ENCODE results near the gene SLC12A6. TPM values are rescaled to one million over a fixed set of nuclear protein-coding genes. Genes with fewer than 3 reads are reported as not detected.

SLC12A6 gene
- total RNA-seq, 1 donor from 2014 or later: 25.7 TPM

DNA sequence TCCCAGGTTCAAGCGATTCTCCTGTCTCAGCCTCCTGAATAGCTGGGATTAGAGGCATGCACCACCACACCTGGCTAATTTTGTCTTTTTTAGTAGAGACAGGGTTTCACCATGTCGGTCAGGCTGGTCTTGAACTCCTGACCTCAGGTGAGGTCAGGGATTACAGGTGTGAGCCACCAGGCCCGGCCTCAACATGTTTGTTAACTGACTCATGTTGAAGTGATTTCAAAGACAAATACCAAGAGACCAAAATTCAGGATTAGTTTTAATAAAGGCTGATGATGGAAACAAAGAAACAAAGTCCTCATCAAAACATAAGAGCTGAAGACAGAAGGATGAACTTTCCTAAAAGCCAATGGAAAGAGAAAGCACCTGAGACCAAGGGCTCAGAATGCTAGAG, 36.5 kb downstream of the SLC12A6 start:
- TF ChIP-seq CTCF (IDR thresholded peaks at IDR 0.05; ENCODE audit: borderline replicate concordance): no peak
- peaks cover 34% of the 10 kb centered on the region for H3K4me1 ChIP-seq
- H3K27me3 ChIP-seq (ENCODE audit: low read depth): no peaks in the 10 kb centered on the region
- no peak for DNase-seq
- H3K4me3 ChIP-seq: no peak overlapping the region
- intact Hi-C loops (cut with micrococcal nuclease): loop anchor here (10.0 kb wide), 1 partner anchor 66 kb away; no protein-coding TSS in a partner anchor
- no peak overlapping the region for H3K27ac ChIP-seq (replicated peaks)
- no peaks in the 10 kb centered on the region for H3K36me3 ChIP-seq
- no peaks in the 10 kb centered on the region for H3K9me3 ChIP-seq (replicated peaks)

DNA sequence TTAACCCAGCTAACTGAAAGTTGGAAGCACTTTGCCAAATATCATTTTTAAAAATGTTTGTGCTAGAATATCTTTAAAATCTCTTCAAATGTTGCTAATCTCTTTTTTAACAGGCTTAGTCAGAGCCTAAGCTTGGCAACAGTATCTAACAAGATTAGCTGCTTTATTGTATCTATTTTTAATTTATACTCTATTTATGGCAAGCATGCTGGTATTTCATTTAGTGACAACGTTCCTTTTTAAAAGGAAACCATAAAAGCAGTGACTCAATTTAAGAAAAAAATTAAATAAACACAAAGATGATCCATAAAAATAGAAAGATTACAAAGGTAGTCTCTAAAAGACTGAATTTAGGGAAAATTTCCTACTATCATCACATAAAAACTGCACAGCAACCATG, 40.5 kb downstream of the SLC12A6 start:
- no peaks in the 10 kb centered on the region for H3K27me3 ChIP-seq (ENCODE audit: low read depth)
- DNase-seq: no peak
- TF ChIP-seq CTCF (IDR thresholded peaks at IDR 0.05; ENCODE audit: borderline replicate concordance): no peak
- no peaks in the 10 kb centered on the region for H3K9me3 ChIP-seq (replicated peaks)
- peaks cover 34% of the 10 kb centered on the region for H3K4me1 ChIP-seq
- peak overlapping the region; percentile 5 for H3K4me3 ChIP-seq
- intact Hi-C loops (cut with micrococcal nuclease): no loop called here
- peak overlapping the region; percentile 74 for H3K27ac ChIP-seq (replicated peaks)
- no peaks in the 10 kb centered on the region for H3K36me3 ChIP-seq

DNA sequence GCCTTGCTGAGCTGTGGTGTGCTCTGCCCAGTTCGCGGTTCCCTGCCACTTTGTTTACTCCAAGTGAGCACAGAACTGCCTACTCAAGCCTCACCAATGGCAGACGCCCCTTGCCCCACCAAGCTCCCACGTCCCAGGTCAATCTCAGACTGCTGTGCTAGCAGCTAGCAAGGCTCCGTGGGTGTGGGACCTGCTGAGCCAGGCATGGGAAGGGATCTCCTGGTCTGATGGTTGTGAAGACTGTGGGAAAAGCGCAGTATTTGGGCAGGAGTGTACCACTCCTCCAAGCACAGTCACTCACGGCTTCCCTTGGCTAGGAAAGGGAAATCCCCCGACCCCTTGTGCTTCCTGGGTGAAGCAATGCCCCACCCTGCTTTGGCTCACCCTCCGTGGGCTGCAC, 45.0 kb downstream of the SLC12A6 start:
- Histone ChIP-seq H3K4me1 (peaks cover 24% of the 10 kb centered on the region), H3K4me3 (no peak overlapping the region), H3K9me3 (replicated peaks) (no peaks in the 10 kb centered on the region), H3K27me3 (ENCODE audit: low read depth) (no peaks in the 10 kb centered on the region), H3K36me3 (no peaks in the 10 kb centered on the region), H3K27ac (replicated peaks) (no peak overlapping the region)
- no peak for TF ChIP-seq CTCF (IDR thresholded peaks at IDR 0.05; ENCODE audit: borderline replicate concordance)
- no peak for DNase-seq
- intact Hi-C loops (cut with micrococcal nuclease): no loop called here

DNA sequence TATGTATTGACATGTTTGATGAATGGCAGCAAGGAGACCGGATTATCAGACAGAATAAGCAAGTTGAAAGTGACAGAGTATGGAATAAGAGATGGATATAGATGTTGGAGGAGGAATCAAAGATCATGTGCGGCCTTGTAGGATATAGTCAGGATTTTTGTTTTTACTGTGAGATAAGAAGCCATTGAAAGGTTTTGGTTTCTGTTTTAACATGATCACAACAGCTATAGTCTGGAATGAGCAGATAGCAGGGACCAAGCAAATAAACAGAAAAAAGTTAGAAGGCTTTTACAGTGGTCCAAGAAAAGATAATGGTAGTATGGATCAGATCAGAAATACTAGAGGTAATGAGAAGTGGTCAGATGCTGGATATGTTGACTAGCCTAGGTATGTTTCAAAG, 52.6 kb downstream of the SLC12A6 start:
- no peaks in the 10 kb centered on the region for H3K36me3 ChIP-seq
- no peak overlapping the region for H3K27ac ChIP-seq (replicated peaks)
- TF ChIP-seq CTCF (IDR thresholded peaks at IDR 0.05; ENCODE audit: borderline replicate concordance): no peak
- H3K4me1 ChIP-seq: peaks cover 11% of the 10 kb centered on the region
- no peak overlapping the region for H3K4me3 ChIP-seq
- no peak for DNase-seq
- H3K27me3 ChIP-seq (ENCODE audit: low read depth): no peaks in the 10 kb centered on the region
- intact Hi-C loops (cut with micrococcal nuclease): no loop called here
- H3K9me3 ChIP-seq (replicated peaks): no peaks in the 10 kb centered on the region

- H3K27me3 ChIP-seq (ENCODE audit: low read depth): no peaks in the 10 kb centered on the region
- H3K36me3 ChIP-seq: no peaks in the 10 kb centered on the region
- intact Hi-C loops (cut with micrococcal nuclease): no loop called here
These were observed 55.2 kb downstream of the SLC12A6 start for GRCh38 chr15:34282384-34282783.

More at GRCh38 chr15:34282384-34282783, 55.2 kb downstream of the SLC12A6 start:
- no peak for TF ChIP-seq CTCF (IDR thresholded peaks at IDR 0.05; ENCODE audit: borderline replicate concordance)
- Histone ChIP-seq H3K9me3 (replicated peaks) (no peaks in the 10 kb centered on the region), H3K4me3 (no peak overlapping the region), H3K4me1 (peaks cover 17% of the 10 kb centered on the region), H3K27ac (replicated peaks) (no peak overlapping the region)
- no peak for DNase-seq

Data from left ventricle myocardium inferior (tissue), 1 donor.